GM21381 (cell line): ENCODE data around the gene HSF4.

Experiments used
- ATAC-seq: cut with Tn5 transposase; IDR thresholded peaks from one replicate; pipeline ENCODE4 v1.9.1; 2021; ENCODE audit warnings: mild to moderate bottlenecking, moderate library complexity; ENCODE audit not compliant: unreplicated experiment

Gene HSF4

GRCh38 chr16:67215706-67216105, 51.2 kb downstream of the HSF4 start:
- no peak for ATAC-seq

GRCh38 chr16:67216612-67217490, 52.3 kb downstream of the HSF4 start:
- ATAC-seq: no peak
